HUES48 (cell line): ENCODE measurements around the gene NOL6.
"Not testable (repeated sequence)": the region's sequence is repeated elsewhere in the genome, so short reads cannot be mapped to it uniquely, and the experiment has no call there.

Source experiments
- H3K27ac ChIP-seq: one replicate; pipeline ENCODE4 v1.7.0; 2013; ENCODE audit warnings: low read depth, low read length, inconsistent platforms
- H3K27me3 ChIP-seq: 2 replicates; pipeline ENCODE4 v1.6.1; 2013; ENCODE audit warnings: mild to moderate bottlenecking, low read length; ENCODE audit not compliant: control insufficient read depth, insufficient read depth
- H3K36me3 ChIP-seq: 2 replicates; pipeline ENCODE4 v1.6.1; 2013; ENCODE audit warnings: low read length; ENCODE audit not compliant: control insufficient read depth, insufficient read depth
- H3K4me1 ChIP-seq: 2 replicates; pipeline ENCODE4 v1.6.1; 2013; ENCODE audit warnings: mild to moderate bottlenecking, low read length; ENCODE audit not compliant: control insufficient read depth, insufficient read depth
- H3K4me3 ChIP-seq: 2 replicates; pipeline ENCODE4 v1.5.1; 2013; ENCODE audit warnings: mild to moderate bottlenecking, low read depth, low read length
- H3K9ac ChIP-seq: 2 replicates; pipeline ENCODE4 v1.6.1; 2013; ENCODE audit warnings: mild to moderate bottlenecking, low read depth, low read length, moderate library complexity
- H3K9me3 ChIP-seq: 2 replicates; pipeline ENCODE4 v1.6.1; 2013; ENCODE audit warnings: low read length; ENCODE audit not compliant: control insufficient read depth, insufficient read depth

The NOL6 gene

GRCh38 chr9:33461492-33461891 is 12.2 kb downstream of the NOL6 start:
- Histone ChIP-seq H3K4me3 (no peak overlapping the region), H3K4me1 (no peaks in the 10 kb centered on the region), H3K9me3 (no peaks in the 10 kb centered on the region), H3K9ac (no peak overlapping the region), H3K27me3 (no peaks in the 10 kb centered on the region), H3K27ac (no peak overlapping the region), H3K36me3 (peaks cover 65% of the 10 kb centered on the region)

GRCh38 chr9:33460854-33461253 is 12.9 kb downstream of the NOL6 start:
- Histone ChIP-seq H3K9me3 (no peaks in the 10 kb centered on the region), H3K27me3 (no peaks in the 10 kb centered on the region), H3K9ac (no peak overlapping the region), H3K27ac (no peak overlapping the region), H3K4me3 (no peak overlapping the region), H3K4me1 (no peaks in the 10 kb centered on the region), H3K36me3 (peaks cover 59% of the 10 kb centered on the region)

GRCh38 chr9:33459115-33459514 is 14.6 kb downstream of the NOL6 start:
- Histone ChIP-seq H3K4me3 (no peak overlapping the region), H3K9me3 (no peaks in the 10 kb centered on the region), H3K4me1 (no peaks in the 10 kb centered on the region), H3K27me3 (no peaks in the 10 kb centered on the region), H3K36me3 (peaks cover 41% of the 10 kb centered on the region), H3K27ac (no peak overlapping the region), H3K9ac (no peak overlapping the region)

- H3K27ac ChIP-seq, result peak overlapping the region; percentile 21
- H3K9me3 ChIP-seq, result no peaks in the 10 kb centered on the region
- no peak overlapping the region for H3K9ac ChIP-seq
These were observed 15.3 kb downstream of the NOL6 start for GRCh38 chr9:33458444-33458843.

DNA sequence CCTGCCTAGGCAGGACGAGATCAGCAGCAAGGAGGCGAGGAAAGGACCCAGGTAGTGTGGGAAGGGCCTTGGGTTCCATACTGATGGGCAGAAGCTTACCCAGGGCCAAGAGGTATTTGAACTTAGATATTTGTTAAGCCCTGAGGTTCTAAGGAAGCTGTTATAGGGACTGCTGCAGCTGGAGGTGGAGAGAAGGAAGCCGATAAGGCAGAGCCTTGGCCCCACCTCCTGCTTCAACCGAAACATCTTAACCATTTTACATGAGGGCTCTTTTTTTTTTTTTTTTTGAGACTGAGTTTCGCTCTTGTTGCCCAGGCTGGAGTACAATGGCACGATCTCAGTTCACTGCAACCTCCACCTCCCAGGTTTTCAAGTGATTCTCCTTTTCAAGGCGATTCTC is 17.8 kb downstream of the NOL6 start:
- H3K9me3 ChIP-seq, result no peaks in the 10 kb centered on the region
- peaks cover 7% of the 10 kb centered on the region for H3K4me1 ChIP-seq
- H3K36me3 ChIP-seq, result peaks cover 10% of the 10 kb centered on the region; the same call in 1 of the 2 replicates
- H3K27me3 ChIP-seq, result no peaks in the 10 kb centered on the region
- no peak overlapping the region for H3K27ac ChIP-seq
- H3K4me3 ChIP-seq, result no peak overlapping the region
- H3K9ac ChIP-seq, result no peak overlapping the region

More at GRCh38 chr9:33458444-33458843, 15.3 kb downstream of the NOL6 start:
- Histone ChIP-seq H3K27me3 (no peaks in the 10 kb centered on the region), H3K36me3 (peaks cover 35% of the 10 kb centered on the region), H3K4me3 (no peak overlapping the region), H3K4me1 (peaks cover under 1% of the 10 kb centered on the region)

DNA sequence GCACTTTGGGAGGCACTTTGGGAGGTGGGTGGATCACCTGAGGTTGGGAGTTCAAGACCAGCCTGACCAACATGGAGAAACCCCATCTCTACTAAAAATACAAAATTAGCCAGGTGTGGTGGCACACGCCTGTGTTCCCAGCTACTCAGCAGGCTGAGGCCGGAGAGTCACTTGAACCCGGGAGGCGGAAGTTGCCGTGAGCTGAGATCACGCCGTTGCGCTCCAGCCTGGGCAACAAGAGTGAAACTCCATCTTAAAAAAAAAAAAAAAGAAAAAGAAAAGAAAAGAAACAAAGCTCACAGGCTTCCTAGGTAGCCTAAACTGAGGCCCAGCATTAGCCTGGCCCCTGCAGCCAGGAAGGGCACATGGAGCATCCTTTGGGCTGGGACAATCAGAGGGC is 18.3 kb downstream of the NOL6 start:
- not testable (repeated sequence) for H3K9me3 ChIP-seq, H3K27ac ChIP-seq, H3K27me3 ChIP-seq, H3K9ac ChIP-seq, H3K4me3 ChIP-seq, H3K4me1 ChIP-seq, H3K36me3 ChIP-seq

DNA sequence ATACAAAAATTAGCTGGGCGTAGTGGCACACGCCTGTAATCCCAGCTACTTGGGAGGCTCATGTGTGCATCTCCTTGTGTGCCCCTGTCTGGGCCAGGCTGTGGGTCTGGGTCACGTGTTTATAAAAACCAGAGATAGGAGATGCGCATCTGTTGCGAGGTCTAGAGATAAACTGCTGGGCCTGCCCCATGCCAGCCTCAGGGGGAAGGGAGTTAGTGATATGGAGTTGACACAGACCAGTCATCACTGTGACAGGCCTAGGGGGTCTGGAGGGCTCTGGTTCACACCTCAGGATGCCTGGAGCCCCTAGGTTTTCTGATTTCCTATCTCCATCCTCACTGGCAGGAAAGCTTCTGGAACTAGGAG is 19.1 kb downstream of the NOL6 start:
- not testable (repeated sequence) for H3K9me3 ChIP-seq, H3K27me3 ChIP-seq, H3K4me3 ChIP-seq, H3K27ac ChIP-seq, H3K36me3 ChIP-seq, H3K9ac ChIP-seq, H3K4me1 ChIP-seq

DNA sequence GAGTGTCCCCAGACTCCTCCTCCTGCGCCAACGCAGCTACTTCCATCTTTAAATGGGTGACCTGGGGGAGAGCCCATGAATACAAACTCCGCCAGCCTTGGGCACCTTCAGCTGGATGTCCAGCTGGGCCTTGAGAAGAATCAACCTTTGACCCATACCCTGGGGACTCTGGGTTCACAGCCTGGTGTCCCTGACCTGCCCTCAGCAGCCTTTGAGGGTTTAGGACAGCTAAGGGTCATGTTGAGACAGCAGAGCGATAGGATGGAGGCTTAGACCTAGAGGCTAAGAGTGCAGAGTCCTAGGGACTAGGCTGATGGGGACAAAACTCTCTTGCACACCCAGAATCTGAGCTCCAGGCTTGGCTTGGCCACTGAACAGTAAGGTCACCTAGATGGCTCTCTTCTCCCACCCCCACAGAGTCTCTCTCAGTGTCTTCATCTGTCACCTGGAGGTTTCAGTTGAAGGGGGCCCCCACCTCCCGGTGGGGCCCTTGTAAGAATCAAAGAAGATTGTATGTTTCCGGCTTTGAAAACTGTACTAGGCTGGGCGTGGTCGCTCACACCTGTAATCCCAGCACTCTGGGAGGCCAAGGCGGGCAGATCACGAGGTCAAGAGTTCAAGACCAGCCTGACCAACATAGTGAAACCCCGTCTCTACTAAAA is 19.6 kb downstream of the NOL6 start:
- Histone ChIP-seq H3K27ac (no peak overlapping the region), H3K4me3 (no peak overlapping the region), H3K9ac (no peak overlapping the region), H3K36me3 (no peaks in the 10 kb centered on the region), H3K9me3 (no peaks in the 10 kb centered on the region), H3K27me3 (no peaks in the 10 kb centered on the region), H3K4me1 (peaks cover 7% of the 10 kb centered on the region)

DNA sequence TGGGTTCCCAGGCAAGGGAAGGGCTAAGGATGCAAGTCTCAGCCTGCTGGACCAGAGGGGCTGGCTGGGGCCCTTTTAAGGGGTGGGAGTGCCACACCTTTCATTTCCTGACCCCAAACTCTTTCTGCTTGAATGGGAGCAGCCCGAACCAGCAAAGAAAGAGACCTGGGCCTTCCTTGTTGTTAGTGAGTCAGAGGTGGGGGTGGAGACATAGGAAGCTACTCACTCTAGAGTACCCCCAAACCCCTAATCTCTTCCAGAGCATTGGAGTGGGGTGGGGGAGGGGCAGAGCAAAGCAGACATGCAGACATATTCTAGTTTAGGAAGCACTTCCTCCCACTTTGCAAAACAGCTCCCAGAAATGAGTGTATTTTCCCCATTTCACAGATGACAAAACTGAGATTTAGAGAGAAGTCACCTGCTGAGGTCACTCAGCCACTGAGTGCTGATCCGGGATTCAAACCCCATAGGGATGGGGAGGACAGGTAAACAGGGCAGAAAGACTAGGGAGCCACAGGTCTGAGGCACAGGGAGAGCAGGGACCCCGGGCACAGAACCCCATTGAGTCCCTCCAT is 20.4 kb downstream of the NOL6 start:
- peak overlapping the region; percentile 66 for H3K27ac ChIP-seq
- H3K27me3 ChIP-seq, result peaks cover 6% of the 10 kb centered on the region
- H3K9ac ChIP-seq, result no peak overlapping the region
- H3K4me3 ChIP-seq, result no peak overlapping the region
- no peaks in the 10 kb centered on the region for H3K9me3 ChIP-seq
- H3K4me1 ChIP-seq, result peaks cover 7% of the 10 kb centered on the region
- H3K36me3 ChIP-seq, result no peaks in the 10 kb centered on the region

- Histone ChIP-seq H3K4me3 (no peak overlapping the region), H3K9me3 (no peaks in the 10 kb centered on the region), H3K27me3 (peaks cover 11% of the 10 kb centered on the region), H3K4me1 (peaks cover 11% of the 10 kb centered on the region), H3K36me3 (no peaks in the 10 kb centered on the region), H3K9ac (no peak overlapping the region), H3K27ac (peak overlapping the region; percentile 66)
These were observed 20.9 kb downstream of the NOL6 start for GRCh38 chr9:33452828-33453271.

GRCh38 chr9:33450621-33451146 is 23.0 kb downstream of the NOL6 start:
- Histone ChIP-seq H3K9me3 (no peaks in the 10 kb centered on the region), H3K27ac (no peak overlapping the region), H3K36me3 (no peaks in the 10 kb centered on the region), H3K4me1 (peaks cover 19% of the 10 kb centered on the region), H3K27me3 (peaks cover 28% of the 10 kb centered on the region), H3K9ac (no peak overlapping the region), H3K4me3 (no peak overlapping the region)
